GM23248 (cell line): ENCODE results near the gene CASZ1. TPM values are rescaled to one million over a fixed set of nuclear protein-coding genes. Genes with fewer than 3 reads are reported as not detected.

Experiments
- DNase-seq: peaks from one replicate; pipeline ENCODE4 v3.0.0-alpha.2; 2015
- H2AFZ ChIP-seq: fragments of 200-600 bp; sonication (generic); 2 replicates; pipeline ENCODE4 v1.6.1; 2016; ENCODE audit warnings: antibody characterized with exemption
- H3F3A ChIP-seq: fragments of 200-600 bp; sonication (generic); 2 replicates; pipeline ENCODE4 v1.6.1; 2016; ENCODE audit warnings: mild to moderate bottlenecking, antibody characterized with exemption, mixed run types; ENCODE audit not compliant: insufficient read depth
- H3K27ac ChIP-seq: fragments of 200-600 bp; sonication (generic); 2 replicates; pipeline ENCODE4 v1.5.1; 2016; ENCODE audit warnings: mild to moderate bottlenecking
- H3K27me3 ChIP-seq: fragments of 200-600 bp; sonication (generic); replicated peaks from 2 replicates; pipeline ENCODE4 v1.6.1; 2016; ENCODE audit warnings: mild to moderate bottlenecking; ENCODE audit not compliant: insufficient read depth
- H3K36me3 ChIP-seq: fragments of 200-600 bp; sonication (generic); 2 replicates; pipeline ENCODE4 v1.6.1; 2016; ENCODE audit warnings: low read depth, mild to moderate bottlenecking
- H3K4me1 ChIP-seq: fragments of 200-600 bp; sonication (generic); 2 replicates; pipeline ENCODE4 v1.6.1; 2016; ENCODE audit warnings: mild to moderate bottlenecking; ENCODE audit not compliant: insufficient read depth
- H3K4me2 ChIP-seq: fragments of 200-600 bp; sonication (generic); one replicate; pipeline ENCODE4 v1.6.1; 2016; ENCODE audit warnings: mild to moderate bottlenecking; ENCODE audit not compliant: unreplicated experiment
- H3K4me3 ChIP-seq: fragments of 200-600 bp; sonication (generic); 2 replicates; pipeline ENCODE4 v1.5.1; 2016; ENCODE audit warnings: mild to moderate bottlenecking
- H3K79me2 ChIP-seq: fragments of 200-600 bp; sonication (generic); 2 replicates; pipeline ENCODE4 v1.6.1; 2016; ENCODE audit warnings: mild to moderate bottlenecking; ENCODE audit not compliant: insufficient read depth
- H3K9ac ChIP-seq: fragments of 200-600 bp; sonication (generic); 2 replicates; pipeline ENCODE4 v1.6.1; 2016; ENCODE audit warnings: mild to moderate bottlenecking
- H3K9me2 ChIP-seq: fragments of 200-600 bp; sonication (generic); 2 replicates; pipeline ENCODE4 v1.6.1; 2016; ENCODE audit warnings: mixed run types, mild to moderate bottlenecking, moderate library complexity; ENCODE audit not compliant: insufficient read depth
- H3K9me3 ChIP-seq: fragments of 200-600 bp; sonication (generic); one replicate; pipeline ENCODE4 v1.6.1; 2017; ENCODE audit warnings: low read depth
- H4K20me1 ChIP-seq: fragments of 200-600 bp; sonication (generic); 2 replicates; pipeline ENCODE4 v1.6.0; 2016; ENCODE audit not compliant: insufficient read depth
- EZH2 ChIP-seq: fragments of 200-600 bp; sonication (generic); IDR thresholded peaks from 2 replicates; pipeline ENCODE4 v1.6.1; 2018; ENCODE audit warnings: antibody characterized with exemption, mild to moderate bottlenecking; ENCODE audit not compliant: insufficient read depth, poor library complexity, severe bottlenecking
- EZH2phosphoT487 ChIP-seq: fragments of 200-600 bp; sonication (generic); IDR thresholded peaks from 2 replicates; pipeline ENCODE4 v1.6.1; 2018; ENCODE audit warnings: antibody characterized with exemption, moderate library complexity, mild to moderate bottlenecking, low read depth; ENCODE audit not compliant: insufficient read depth
- WGBS, 2 experiments: methylation state at CpG; one replicate each; pipeline ENCODE4 v1.1.6; 2015 to 2017; ENCODE audit warnings: low lambda C conversion rate in 2 of 2, low coverage in 1 of 2; ENCODE audit errors: missing lambda C conversion rate in 2 of 2; 5-methylcytosine and 5-hydroxymethylcytosine counted together
- in situ Hi-C: fragments of 300-500 bp; cut with MboI; formaldehyde crosslinking; loops from 2 replicates; pipeline ENCODE4 v1.15.0; 2020
- polyA plus RNA-seq: library from polyadenylated mRNA; unstranded; fragments of >200 nt; fragmentation: Nextera tagmentation; extraction: Ambion mirVana; gene quantifications from 2 replicates; pipeline ENCODE4 v1.2.1, GENCODE V29; 2016
- total RNA-seq: library from RNA; depleted of rRNA; stranded (reverse); fragments of >200 nt; shearing (Covaris generic); gene quantifications from 2 replicates; pipeline ENCODE4 v1.2.3, GENCODE V29; 2014

Gene CASZ1
- total and polyA plus RNA-seq, 2 experiments from 2014 or later = 0.11 to 0.54 TPM

- H3K9ac ChIP-seq = no peak overlapping the region
- in situ Hi-C loops = no loop called here
- no peak for DNase-seq
- H3K4me3 ChIP-seq = no peak overlapping the region
- no peaks in the 10 kb centered on the region for H3K9me2 ChIP-seq
- no peak overlapping the region for H3K4me2 ChIP-seq
- H3K4me1 ChIP-seq = no peaks in the 10 kb centered on the region
- no peak overlapping the region for H3K27ac ChIP-seq
- no peaks in the 10 kb centered on the region for H3K9me3 ChIP-seq
- WGBS, 2 experiments = 47 to 51% methylated on average over 10 of the region's 10 CpGs
- H4K20me1 ChIP-seq = no peaks in the 10 kb centered on the region
- no peaks in the 10 kb centered on the region for H3F3A ChIP-seq
- TF ChIP-seq EZH2phosphoT487 (no peak), EZH2 (no peak)
- peaks cover 13% of the 10 kb centered on the region for H3K27me3 ChIP-seq
- H3K36me3 ChIP-seq = no peaks in the 10 kb centered on the region
- no peaks in the 10 kb centered on the region for H3K79me2 ChIP-seq
- H2AFZ ChIP-seq = no peak overlapping the region
These were observed 17.8 kb downstream of the CASZ1 start for GRCh38 chr1:10778640-10779039.

- Histone ChIP-seq H3K9me3 (no peaks in the 10 kb centered on the region), H3F3A (no peaks in the 10 kb centered on the region), H3K4me2 (no peak overlapping the region), H3K9me2 (no peaks in the 10 kb centered on the region), H2AFZ (no peak overlapping the region), H3K27me3 (peaks cover 13% of the 10 kb centered on the region), H3K36me3 (no peaks in the 10 kb centered on the region), H3K4me1 (no peaks in the 10 kb centered on the region), H3K27ac (no peak overlapping the region), H3K4me3 (no peak overlapping the region), H3K79me2 (no peaks in the 10 kb centered on the region), H3K9ac (no peak overlapping the region), H4K20me1 (no peaks in the 10 kb centered on the region)
- no peak for DNase-seq
- TF ChIP-seq EZH2 (no peak), EZH2phosphoT487 (no peak)
- in situ Hi-C loops = no loop called here
- WGBS, 2 experiments = 82 to 83% methylated on average over 9 of the region's 9 CpGs
These were observed 18.5 kb downstream of the CASZ1 start for GRCh38 chr1:10777749-10778574.

GRCh38 chr1:10776190-10776905 lies 20.1 kb downstream of the CASZ1 start:
- H3K4me1 ChIP-seq = no peaks in the 10 kb centered on the region
- no peaks in the 10 kb centered on the region for H3K79me2 ChIP-seq
- no peak overlapping the region for H3K9ac ChIP-seq
- H2AFZ ChIP-seq = no peak overlapping the region
- no peak overlapping the region for H3K27ac ChIP-seq
- no peaks in the 10 kb centered on the region for H3F3A ChIP-seq
- no peak overlapping the region for H3K4me2 ChIP-seq
- 35 to 49% methylated on average over 14 of the region's 14 CpGs for WGBS, 2 experiments
- no peaks in the 10 kb centered on the region for H3K9me3 ChIP-seq
- H4K20me1 ChIP-seq = no peaks in the 10 kb centered on the region
- no peak for DNase-seq
- TF ChIP-seq EZH2phosphoT487 (no peak), EZH2 (no peak)
- in situ Hi-C loops = no loop called here
- no peaks in the 10 kb centered on the region for H3K36me3 ChIP-seq
- H3K9me2 ChIP-seq = no peaks in the 10 kb centered on the region
- no peak overlapping the region for H3K4me3 ChIP-seq
- H3K27me3 ChIP-seq = peaks cover 15% of the 10 kb centered on the region

- Histone ChIP-seq H2AFZ (no peak overlapping the region), H3K4me1 (no peaks in the 10 kb centered on the region), H3K79me2 (no peaks in the 10 kb centered on the region), H3K9me3 (no peaks in the 10 kb centered on the region), H3K9ac (no peak overlapping the region), H3K27me3 (peaks cover 20% of the 10 kb centered on the region), H3K36me3 (no peaks in the 10 kb centered on the region), H4K20me1 (no peaks in the 10 kb centered on the region), H3K4me3 (no peak overlapping the region), H3K27ac (no peak overlapping the region), H3K9me2 (no peaks in the 10 kb centered on the region), H3F3A (no peaks in the 10 kb centered on the region), H3K4me2 (no peak overlapping the region)
- WGBS, 2 experiments = 60 to 66% methylated on average over 9 of the region's 9 CpGs
- no peak for TF ChIP-seq EZH2
- TF ChIP-seq EZH2phosphoT487 = no peak
- in situ Hi-C loops = no loop called here
- DNase-seq = no peak
These were observed 20.7 kb downstream of the CASZ1 start for GRCh38 chr1:10775763-10776162.
